NCI-H187 treated with DMSO at 0.1 percent for 48 hours (cell line): Measurements from ENCODE around the gene IL4R.
"Not testable (repeated sequence)": the region's sequence is repeated elsewhere in the genome, so short reads cannot be mapped to it uniquely, and the experiment has no call there.

Experiments used
- DNase-seq: peaks from one replicate; lab custom pipeline; 2025; lab: John Stamatoyannopoulos, UW

Gene IL4R

DNA sequence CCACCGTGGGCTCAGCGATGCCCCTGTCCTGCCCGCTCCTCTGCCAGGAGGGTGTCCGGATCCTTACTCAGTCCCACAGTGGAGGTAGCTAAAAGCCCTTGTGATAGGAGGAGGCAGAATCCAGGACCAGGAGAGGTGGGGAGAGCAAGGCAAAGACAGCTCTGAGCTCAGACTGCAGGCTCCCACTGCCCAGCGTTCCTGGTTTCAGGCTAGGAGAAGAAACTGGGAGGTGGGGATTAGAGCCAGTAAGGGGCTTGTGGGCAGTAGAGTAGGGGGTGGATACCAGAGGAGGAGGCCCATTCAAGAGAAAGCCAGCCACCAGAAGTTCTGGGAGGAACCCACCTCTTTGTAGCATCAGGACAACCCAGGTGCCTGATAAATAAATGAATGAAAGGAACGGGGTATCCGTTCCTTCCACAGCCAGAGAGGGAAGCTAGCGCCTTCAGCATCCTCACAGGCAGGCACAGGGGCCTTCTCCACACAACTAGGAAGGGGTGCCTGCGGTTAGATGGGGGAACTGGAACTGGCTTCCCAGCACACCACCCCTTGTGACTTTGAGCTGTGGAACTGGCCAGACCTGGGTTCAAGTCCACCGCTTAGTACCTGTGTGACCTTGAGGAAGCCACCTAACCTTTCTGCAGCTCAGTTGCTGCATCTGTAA is 90.5 kb downstream of the IL4R start:
- no peak for DNase-seq

DNA sequence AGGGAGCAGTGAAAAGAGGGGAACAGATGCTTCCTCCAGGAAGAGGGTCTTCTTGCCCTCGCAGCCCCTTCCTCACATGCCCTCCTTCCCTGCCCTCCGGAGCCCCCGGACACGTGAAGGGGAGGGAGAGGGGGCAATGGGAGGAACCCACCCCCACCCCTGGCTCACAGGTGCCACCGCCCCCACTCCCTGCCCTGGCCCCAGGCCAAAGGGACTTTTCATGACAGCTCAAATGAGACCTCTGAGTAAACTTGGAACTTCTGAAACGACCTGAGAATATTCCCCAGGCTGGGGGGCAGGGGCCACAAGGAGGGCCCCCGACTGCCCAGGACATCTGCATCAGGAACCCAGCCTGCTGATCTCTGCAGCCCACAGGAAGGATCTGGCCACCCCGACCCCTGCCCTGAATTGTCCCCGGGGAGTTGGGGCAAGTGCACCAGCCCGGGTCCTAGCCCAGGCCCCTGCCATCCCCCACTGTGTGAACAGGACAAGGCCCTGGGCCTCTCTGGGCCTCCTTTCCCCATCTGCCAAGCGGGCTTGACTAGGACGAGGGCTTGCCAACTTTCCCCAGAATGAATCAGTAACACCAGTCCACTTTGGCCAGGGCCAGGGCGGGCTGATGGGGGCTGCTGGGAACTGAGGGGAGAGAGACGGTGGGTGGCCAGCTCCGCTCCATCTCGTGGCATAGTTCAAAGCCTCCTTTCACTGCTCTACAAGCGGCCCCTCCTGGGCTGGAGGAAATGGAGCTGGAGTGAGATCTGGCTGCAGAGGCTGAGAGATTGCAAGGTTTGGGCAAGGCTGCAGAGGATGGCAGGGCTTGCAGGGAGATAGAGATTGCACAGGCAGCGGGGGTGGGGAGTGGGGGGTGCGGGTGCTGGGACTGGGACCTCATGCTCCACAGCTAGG is 92.0 kb downstream of the IL4R start:
- DNase-seq, result no peak

GRCh38 chr16:27406511-27407128 is 92.8 kb downstream of the IL4R start:
- DNase-seq, result no peak

DNA sequence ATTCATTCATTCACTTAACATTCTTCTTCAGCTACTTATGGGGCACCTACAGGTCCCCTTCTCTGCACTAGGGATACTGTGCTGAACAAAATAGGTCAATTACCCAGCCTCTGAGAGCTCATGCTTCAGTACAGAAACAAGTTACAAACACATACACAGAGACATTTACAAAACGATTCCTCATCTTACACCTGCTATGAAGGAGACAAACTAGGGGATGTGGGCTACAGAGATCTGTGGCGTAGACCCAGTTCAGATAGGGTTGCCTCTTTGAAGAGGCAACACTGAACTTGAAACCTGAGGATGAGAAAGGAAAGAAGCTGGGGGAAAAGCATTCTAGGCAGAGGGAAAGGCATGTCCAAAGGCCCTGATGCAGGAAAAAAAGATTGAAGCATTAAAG is 93.4 kb downstream of the IL4R start:
- DNase-seq, result no peak

DNA sequence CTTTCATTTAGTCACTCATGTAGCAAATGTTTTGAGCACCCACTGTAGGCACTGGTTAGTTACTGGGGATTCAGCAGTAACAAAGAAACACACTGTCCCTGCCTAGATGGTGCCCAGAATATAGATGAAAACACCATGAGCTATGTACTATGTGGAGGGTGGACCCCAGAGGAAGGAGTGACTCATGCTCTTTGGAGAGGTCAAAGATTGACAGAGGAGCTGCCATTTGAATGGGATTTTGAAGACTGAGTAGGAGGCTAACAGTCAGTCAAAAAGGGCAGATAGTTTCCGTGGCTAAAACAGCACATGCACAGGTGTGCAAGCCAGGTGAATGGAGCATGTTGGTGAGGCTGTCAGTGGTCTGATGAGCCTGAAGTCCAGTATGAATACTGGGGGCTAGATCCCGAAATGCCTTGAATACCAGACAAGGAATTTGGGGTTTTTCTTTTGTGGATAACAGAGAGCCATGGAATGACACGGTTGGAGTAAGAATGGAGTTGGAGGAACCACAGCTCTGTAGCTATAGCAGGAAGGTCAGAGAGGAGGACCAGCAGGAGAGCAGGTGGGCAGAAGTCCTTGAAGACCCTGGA is 94.3 kb downstream of the IL4R start:
- DNase-seq, result no peak

GRCh38 chr16:27408602-27409031 is 94.8 kb downstream of the IL4R start:
- no peak for DNase-seq

DNA sequence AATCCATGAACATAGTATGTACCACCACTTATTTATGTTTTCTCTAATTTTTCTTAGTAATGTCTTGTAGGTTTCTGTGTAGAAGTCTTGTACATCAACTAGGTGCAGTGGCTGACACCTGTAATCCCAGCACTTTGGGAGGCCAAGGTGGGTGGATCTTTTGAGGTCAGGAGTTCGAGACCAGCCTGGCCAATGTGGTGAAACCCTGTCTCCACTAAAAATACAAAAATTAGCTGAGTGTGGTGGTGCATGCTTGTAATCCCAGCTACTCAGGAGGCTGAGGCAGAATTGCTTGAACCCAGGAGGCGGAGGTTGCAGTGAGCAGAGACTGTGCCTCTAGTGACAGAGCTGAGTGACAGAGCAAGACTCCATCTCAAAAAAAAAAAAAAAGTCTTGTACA is 96.2 kb downstream of the IL4R start:
- not testable (repeated sequence) for DNase-seq

- no peak for DNase-seq
Measured at GRCh38 chr16:27410761-27411160, 97.0 kb downstream of the IL4R start.

GRCh38 chr16:27413956-27414355 is 100.2 kb downstream of the IL4R start:
- DNase-seq, result no peak
